CD14-positive monocyte (primary cell): Measurements from ENCODE around the gene TFEB. TPM values are rescaled to one million over a fixed set of nuclear protein-coding genes. Genes with fewer than 3 reads are reported as not detected.

ENCODE experiments used
- DNase-seq, 3 donors: peaks; one replicate each; pipeline ENCODE4 v3.0.0-alpha.2; 2011 to 2022
- H2AFZ ChIP-seq: 2 replicates; pipeline ENCODE4 v1.6.0; 2012; ENCODE audit warnings: mild to moderate bottlenecking, low read depth, low read length, inconsistent platforms; ENCODE audit not compliant: insufficient read depth, poor library complexity, severe bottlenecking
- H3K27ac ChIP-seq, 2 donors: 1 replicate in 1 of 2; 2 replicates in 1 of 2; pipeline ENCODE4 v1.5.1; 2012 to 2013; ENCODE audit warnings: low read length in 2 of 2, control low read depth in 1 of 2, inconsistent platforms in 1 of 2, low read depth in 1 of 2, mild to moderate bottlenecking in 1 of 2
- H3K27me3 ChIP-seq, 2 donors: one replicate each; pipeline versions ENCODE4 v1.6.0 to v1.6.1; 2011 to 2013; ENCODE audit warnings: low read length in 2 of 2; ENCODE audit not compliant: control insufficient read depth in 2 of 2, insufficient read depth in 2 of 2
- H3K36me3 ChIP-seq, 2 donors: replicated peaks in 1 of 2; 1 replicate in 1 of 2; 2 replicates in 1 of 2; pipeline versions ENCODE4 v1.5.1 to v1.6.1; 2012 to 2013; ENCODE audit warnings: low read length in 2 of 2, control low read depth in 1 of 2, inconsistent platforms in 1 of 2, mild to moderate bottlenecking in 1 of 2; ENCODE audit not compliant: insufficient read depth in 2 of 2, control insufficient read depth in 1 of 2
- H3K4me1 ChIP-seq, 2 donors: 1 replicate in 1 of 2; 2 replicates in 1 of 2; pipeline versions ENCODE4 v1.5.1 to v1.6.1; 2012 to 2013; ENCODE audit warnings: low read length in 2 of 2, control low read depth in 1 of 2, inconsistent platforms in 1 of 2, mild to moderate bottlenecking in 1 of 2, moderate library complexity in 1 of 2; ENCODE audit not compliant: insufficient read depth in 2 of 2, control insufficient read depth in 1 of 2
- H3K4me2 ChIP-seq: replicated peaks from 2 replicates; pipeline ENCODE3; 2012; ENCODE audit warnings: low read length, moderate library complexity, mild to moderate bottlenecking; ENCODE audit not compliant: poor library complexity, severe bottlenecking; ENCODE audit errors: extremely low read depth
- H3K4me3 ChIP-seq, 3 experiments: fragments of 200-600 bp in 1 of 3; sonication (generic) in 1 of 3; replicated peaks in 1 of 3; 1 replicate in 2 of 3; 2 replicates in 1 of 3; pipeline ENCODE4 v1.5.1; 2011 to 2013; ENCODE audit warnings: low read length in 3 of 3, mild to moderate bottlenecking in 3 of 3, control low read depth in 2 of 3, low read depth in 2 of 3, inconsistent platforms in 1 of 3, moderate library complexity in 1 of 3
- H3K79me2 ChIP-seq: 2 replicates; pipeline ENCODE4 v1.6.0; 2012; ENCODE audit warnings: mild to moderate bottlenecking, control low read depth, inconsistent platforms, low read length, moderate library complexity; ENCODE audit not compliant: insufficient read depth
- H3K9ac ChIP-seq: 2 replicates; pipeline ENCODE4 v1.6.0; 2017; ENCODE audit warnings: low read length, mild to moderate bottlenecking; ENCODE audit not compliant: insufficient read depth, poor library complexity, severe bottlenecking
- H3K9me3 ChIP-seq, 2 donors: replicated peaks in 1 of 2; 1 replicate in 1 of 2; 2 replicates in 1 of 2; pipeline versions ENCODE4 v1.5.1 to v1.6.1; 2012 to 2013; ENCODE audit warnings: low read length in 2 of 2, control low read depth in 1 of 2; ENCODE audit not compliant: control insufficient read depth in 1 of 2, insufficient read depth in 1 of 2
- H4K20me1 ChIP-seq: 2 replicates; pipeline ENCODE4 v1.6.0; 2012; ENCODE audit warnings: mild to moderate bottlenecking, low read length, control low read depth, moderate library complexity; ENCODE audit not compliant: insufficient read depth
- H3K27ac Mint-ChIP-seq, 7 donors: one replicate each; pipeline ENCODE4 v1.8.0; 2020; ENCODE audit warnings: mild to moderate bottlenecking in 7 of 7, mixed read lengths in 7 of 7, moderate library complexity in 6 of 7, inconsistent platforms in 2 of 7
- H3K27me3 Mint-ChIP-seq, 3 donors: one replicate each; pipeline ENCODE4 v1.8.0; 2021 to 2022; ENCODE audit warnings: low read depth in 3 of 3, mild to moderate bottlenecking in 3 of 3, mixed read lengths in 3 of 3, moderate library complexity in 3 of 3, inconsistent platforms in 1 of 3
- H3K36me3 Mint-ChIP-seq, 2 donors: one replicate each; pipeline ENCODE4 v1.8.0; 2020; ENCODE audit warnings: mixed read lengths in 2 of 2, inconsistent platforms in 1 of 2, mild to moderate bottlenecking in 1 of 2
- H3K4me1 Mint-ChIP-seq: one replicate; pipeline ENCODE4 v1.8.0; 2020; ENCODE audit warnings: mild to moderate bottlenecking, mixed read lengths
- H3K4me3 Mint-ChIP-seq, 2 donors: one replicate each; pipeline ENCODE4 v1.8.0; 2020; ENCODE audit warnings: mild to moderate bottlenecking in 2 of 2, mixed read lengths in 2 of 2, moderate library complexity in 1 of 2
- H3K9me3 Mint-ChIP-seq, 7 donors: one replicate each; pipeline ENCODE4 v1.8.0; 2020 to 2022; ENCODE audit warnings: mixed read lengths in 7 of 7, mild to moderate bottlenecking in 6 of 7, moderate library complexity in 6 of 7, inconsistent platforms in 2 of 7
- WGBS: methylation state at CpG from one replicate; pipeline ENCODE4 v1.1.5; 2013; ENCODE audit warnings: missing lambda C conversion rate; ENCODE audit not compliant: insufficient coverage; 5-methylcytosine and 5-hydroxymethylcytosine counted together
- intact Hi-C, 2 donors: fragments of 100-400 bp; cut with micrococcal nuclease; formaldehyde crosslinking; loops; one replicate each; pipeline versions ENCODE4 v1.15.0 to v1.15.1; 2023
- polyA plus RNA-seq, 3 donors: library from polyadenylated mRNA; depleted of rRNA in 1 of 3; unstranded in 2 of 3; stranded (reverse) in 1 of 3; fragments of 300-500 nt in 2 of 3; fragments of >200 nt in 1 of 3; fragmentation: Illumina TruSeq in 2 of 3; gene quantifications; 1 replicate in 2 of 3; 2 replicates in 1 of 3; pipeline ENCODE4 v1.2.3, GENCODE V29; 2012 to 2021
- TF ChIP-seq, protein P1 (sequence below): fragments of 200-600 bp; IDR thresholded peaks from one replicate; pipeline ENCODE4 v1.8.0; 2022; ENCODE audit warnings: antibody characterized with exemption, mild to moderate bottlenecking

Gene TFEB
- polyA plus RNA-seq, 3 donors = 42.6 to 60.0 (median 55.0) TPM

DNA sequence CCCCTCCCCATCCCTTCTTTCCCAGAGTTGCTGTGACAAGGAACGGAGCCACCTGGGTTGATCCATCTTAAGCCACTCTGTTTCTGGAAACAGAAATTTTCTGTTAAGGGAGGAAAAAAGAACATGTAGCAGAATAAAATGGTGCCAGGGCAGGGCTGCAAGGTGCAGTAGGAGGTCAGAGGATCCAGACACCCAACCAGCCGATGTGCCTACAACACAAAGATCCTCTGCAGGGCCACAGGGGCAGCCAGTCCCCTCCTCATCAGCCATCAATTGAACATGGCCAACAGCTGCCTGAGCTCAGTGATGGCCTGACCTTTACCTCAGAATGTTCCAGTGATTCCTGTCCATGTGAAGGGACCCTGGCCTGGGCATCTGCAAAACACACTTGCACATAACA is 85.3 kb downstream of the TFEB start:
- Mint-ChIP-seq H3K4me1 (no peaks in the 10 kb centered on the region), H3K36me3 (no peaks in the 10 kb centered on the region), H3K27ac (no peak overlapping the region), H3K4me3 (no peak overlapping the region), H3K9me3 (no peaks in the 10 kb centered on the region), H3K27me3 (peaks cover 4 to 10% (median 5%) of the 10 kb centered on the region in 3 donors)
- H3K4me3 ChIP-seq = no peak overlapping the region
- intact Hi-C loops = no loop called here
- no peaks in the 10 kb centered on the region for H3K27me3 ChIP-seq
- H3K27ac ChIP-seq = no peak overlapping the region
- no peaks in the 10 kb centered on the region for H3K4me1 ChIP-seq
- H3K36me3 ChIP-seq = no peaks in the 10 kb centered on the region
- H2AFZ ChIP-seq = no peak overlapping the region
- H3K79me2 ChIP-seq = no peaks in the 10 kb centered on the region
- no peak overlapping the region for H3K9ac ChIP-seq
- H3K4me2 ChIP-seq = no peak overlapping the region
- TF ChIP-seq, protein P1, sequence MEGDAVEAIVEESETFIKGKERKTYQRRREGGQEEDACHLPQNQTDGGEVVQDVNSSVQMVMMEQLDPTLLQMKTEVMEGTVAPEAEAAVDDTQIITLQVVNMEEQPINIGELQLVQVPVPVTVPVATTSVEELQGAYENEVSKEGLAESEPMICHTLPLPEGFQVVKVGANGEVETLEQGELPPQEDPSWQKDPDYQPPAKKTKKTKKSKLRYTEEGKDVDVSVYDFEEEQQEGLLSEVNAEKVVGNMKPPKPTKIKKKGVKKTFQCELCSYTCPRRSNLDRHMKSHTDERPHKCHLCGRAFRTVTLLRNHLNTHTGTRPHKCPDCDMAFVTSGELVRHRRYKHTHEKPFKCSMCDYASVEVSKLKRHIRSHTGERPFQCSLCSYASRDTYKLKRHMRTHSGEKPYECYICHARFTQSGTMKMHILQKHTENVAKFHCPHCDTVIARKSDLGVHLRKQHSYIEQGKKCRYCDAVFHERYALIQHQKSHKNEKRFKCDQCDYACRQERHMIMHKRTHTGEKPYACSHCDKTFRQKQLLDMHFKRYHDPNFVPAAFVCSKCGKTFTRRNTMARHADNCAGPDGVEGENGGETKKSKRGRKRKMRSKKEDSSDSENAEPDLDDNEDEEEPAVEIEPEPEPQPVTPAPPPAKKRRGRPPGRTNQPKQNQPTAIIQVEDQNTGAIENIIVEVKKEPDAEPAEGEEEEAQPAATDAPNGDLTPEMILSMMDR = no peak
- no peaks in the 10 kb centered on the region for H4K20me1 ChIP-seq
- no peak for DNase-seq
- 100% methylated on average over 1 of the region's 2 CpGs for WGBS
- no peaks in the 10 kb centered on the region for H3K9me3 ChIP-seq

DNA sequence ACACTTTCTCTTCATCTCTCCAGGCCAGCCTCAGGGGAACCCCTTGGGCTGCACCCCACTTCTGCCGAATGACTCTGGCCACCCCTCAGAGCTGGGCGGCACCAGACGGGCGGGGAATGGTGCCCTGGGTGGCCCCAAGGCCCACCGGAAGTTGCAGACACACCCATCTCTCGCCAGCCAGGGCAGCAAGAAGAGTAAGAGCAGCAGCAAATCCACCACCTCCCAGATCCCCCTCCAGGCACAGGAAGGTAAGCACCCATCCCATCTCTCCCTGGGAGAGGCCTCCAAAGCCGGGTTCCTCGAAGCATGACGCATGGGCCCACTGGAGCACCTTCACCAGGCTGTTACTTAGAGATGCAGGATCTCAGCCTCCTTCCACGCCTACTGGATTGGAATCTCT is 85.8 kb downstream of the TFEB start:
- Mint-ChIP-seq H3K36me3 (no peaks in the 10 kb centered on the region), H3K27ac (no peak overlapping the region), H3K4me3 (no peak overlapping the region), H3K4me1 (no peaks in the 10 kb centered on the region), H3K9me3 (no peaks in the 10 kb centered on the region), H3K27me3 (peaks cover 4 to 8% (median 6%) of the 10 kb centered on the region in 3 donors)
- Histone ChIP-seq H3K9me3 (no peaks in the 10 kb centered on the region), H3K4me2 (no peak overlapping the region), H3K9ac (no peak overlapping the region), H3K79me2 (no peaks in the 10 kb centered on the region), H3K4me3 (no peak overlapping the region), H4K20me1 (no peaks in the 10 kb centered on the region), H3K36me3 (no peaks in the 10 kb centered on the region), H3K27me3 (no peaks in the 10 kb centered on the region), H3K27ac (no peak overlapping the region), H3K4me1 (no peaks in the 10 kb centered on the region), H2AFZ (no peak overlapping the region)
- DNase-seq = no peak
- 91% methylated on average over 9 of the region's 10 CpGs for WGBS
- TF ChIP-seq, protein P1 = no peak
- intact Hi-C loops = no loop called here
